ENCODE results near the gene LITAF. TPM values are rescaled to one million over a fixed set of nuclear protein-coding genes. Genes with fewer than 3 reads are reported as not detected.
A peak's percentile ranks its signal among the peaks of the same experiment; 100 is the strongest.

LITAF gene
- total RNA-seq (2014; rRNA removed; shearing (Covaris generic)) (12.2 and 18.4 TPM in 2 replicates), total RNA-seq (2022) (34.2 and 43.2 TPM in 2 replicates), Bru-seq, nascent RNA (percentile 46 among the genes with signal in this experiment), BruChase-seq, experiment 1, labeled RNA remaining after a 6-hour chase (percentile 55 among the genes with signal in this experiment), BruChase-seq, experiment 2, labeled RNA remaining after a 2-hour chase (percentile 53 among the genes with signal in this experiment)
- long read RNA-seq, transcript LITAF-205 (4 exons, 1,118 nt) = minor isoform, 12 of 75 reads
- long read RNA-seq, transcript LITAF-221 (4 exons, 2,467 nt) = major isoform, 37 of 75 reads
- long read RNA-seq, transcript LITAF-209 (4 exons, 2,632 nt) = minor isoform, 7 of 75 reads
- long read RNA-seq, partial matches to known transcripts = 7 of 75 reads
- long read RNA-seq, other reads (novel, unspliced or antisense) = 12 of 75 reads

- TSS peak; percentile 80 for BruUV-seq (replicated peaks)
- ChIA-PET CTCF (ENCODE audit: unreplicated experiment) (interaction anchor here (0.5 to 0.6 kb wide), 2 partner anchors 26 to 44 kb away, joined by 3 to 4 read pairs; no protein-coding TSS in a partner anchor), POLR2A (interaction anchor here (0.6 to 2.6 kb wide), 9 partner anchors 10 to 205 kb away, joined by 3 to 7 read pairs (median 4); no protein-coding TSS in a partner anchor)
- Histone ChIP-seq H3K9me2 (ENCODE audit: insufficient read depth, low read length) (no peaks in the 10 kb centered on the region), H2AFZ (ENCODE audit: low read length) (peak within 1 kb of the TSS; percentile 78), H3K9me3 (ENCODE audit: low read length) (no peaks in the 10 kb centered on the region), H3K4me1 (ENCODE audit: insufficient read depth, low read length, poor library complexity, severe bottlenecking) (peaks cover 55% of the 10 kb centered on the region), H4K20me1 (ENCODE audit: insufficient read depth, low read length) (no peaks in the 10 kb centered on the region), H3K4me2 (ENCODE audit: low read length) (peak within 1 kb of the TSS; percentile 79), H3K4me3 (ENCODE audit: low read depth, low read length, poor library complexity, severe bottlenecking) (peak within 1 kb of the TSS; percentile 70), H3K79me2 (ENCODE audit: insufficient read depth, low read depth, low read length) (no peaks in the 10 kb centered on the region), H3K36me3 (ENCODE audit: insufficient read depth, low read length) (no peaks in the 10 kb centered on the region), H3K27ac (ENCODE audit: low read depth, low read length, poor library complexity, severe bottlenecking) (no peak within 1 kb of the TSS)
- DNase-seq (ENCODE audit: low spot score) = peak; percentile 55
- intact Hi-C loops (cut with micrococcal nuclease; ENCODE audit: unreplicated experiment) = loop anchor here (2.0 kb wide), 1 partner anchor 32 kb away; no protein-coding TSS in a partner anchor
- no peak for TF ChIP-seq EZH2phosphoT487 (IDR thresholded peaks at IDR 0.05; ENCODE audit: borderline replicate concordance, low read depth, low read length)
- TF ChIP-seq CTCF (conservative IDR thresholded peaks at IDR 0.05; ENCODE audit: low read length) = 0 out of 2 replicates have a peak, but pooled peaks have one; percentile 34
Measured at GRCh38 chr16:11586856-11587642, at the start of gene LITAF. Gene LITAF, minus strand, starts transcription at chr16:11586919. Its CDS starts 30,189 bp downstream, at chr16:11556730.

- DNase-seq (ENCODE audit: low spot score) = no peak
- POLR2A ChIA-PET = interaction anchor here (0.6 to 1.4 kb wide), 3 partner anchors 14 to 679 kb away, joined by 3 to 5 read pairs (median 4); no protein-coding TSS in a partner anchor
- CTCF ChIA-PET (ENCODE audit: unreplicated experiment) = no interaction called here
Measured at GRCh38 chr16:11636172-11636721, 49.5 kb upstream of the LITAF start.

More at GRCh38 chr16:11636172-11636721, 49.5 kb upstream of the LITAF start:
- intact Hi-C loops (cut with micrococcal nuclease; ENCODE audit: unreplicated experiment) = no loop called here
- peaks cover 29% of the 10 kb centered on the region for H3K4me1 ChIP-seq (ENCODE audit: insufficient read depth, low read length, poor library complexity, severe bottlenecking)
- no peaks in the 10 kb centered on the region for H3K36me3 ChIP-seq (ENCODE audit: insufficient read depth, low read length)
- no peaks in the 10 kb centered on the region for H3K9me3 ChIP-seq (ENCODE audit: low read length)
- no peak overlapping the region for H3K4me3 ChIP-seq (ENCODE audit: low read depth, low read length, poor library complexity, severe bottlenecking)
- no peak overlapping the region for H3K4me2 ChIP-seq (ENCODE audit: low read length)
- H3K27ac ChIP-seq (ENCODE audit: low read depth, low read length, poor library complexity, severe bottlenecking) = no peak overlapping the region
- BruUV-seq (replicated peaks) = no TSS peak
- H3K79me2 ChIP-seq (ENCODE audit: insufficient read depth, low read depth, low read length) = no peaks in the 10 kb centered on the region
- no peaks in the 10 kb centered on the region for H3K9me2 ChIP-seq (ENCODE audit: insufficient read depth, low read length)
- H2AFZ ChIP-seq (ENCODE audit: low read length) = no peak overlapping the region
- no peak for TF ChIP-seq CTCF (conservative IDR thresholded peaks at IDR 0.05; ENCODE audit: low read length)
- H4K20me1 ChIP-seq (ENCODE audit: insufficient read depth, low read length) = no peaks in the 10 kb centered on the region
